Neutrophil (primary cell): Measurements from ENCODE around the gene LIPM.

Experiments used
- H3K27ac ChIP-seq: fragments of 200-600 bp; sonication (generic); 2 replicates; pipeline ENCODE4 v1.5.1; 2016; ENCODE audit warnings: mild to moderate bottlenecking, moderate library complexity
- H3K27me3 ChIP-seq: fragments of 200-600 bp; sonication (generic); 2 replicates; pipeline ENCODE4 v1.6.0; 2016; ENCODE audit warnings: mild to moderate bottlenecking
- H3K36me3 ChIP-seq: fragments of 200-600 bp; sonication (generic); 2 replicates; pipeline ENCODE4 v1.5.1; 2017
- H3K4me1 ChIP-seq, 2 experiments: fragments of 200-600 bp in 1 of 2; sonication (generic) in 1 of 2; 1 replicate in 1 of 2; 2 replicates in 1 of 2; pipeline versions ENCODE4 v1.5.1 to v1.6.1; 2013 to 2016; ENCODE audit warnings: low read depth in 1 of 2, low read length in 1 of 2, mild to moderate bottlenecking in 1 of 2, moderate library complexity in 1 of 2; ENCODE audit not compliant: control insufficient read depth in 1 of 2, insufficient read depth in 1 of 2
- H3K4me3 ChIP-seq, 2 experiments: fragments of 200-600 bp in 1 of 2; sonication (generic) in 1 of 2; 1 replicate in 1 of 2; 2 replicates in 1 of 2; pipeline ENCODE4 v1.5.1; 2013 to 2016; ENCODE audit warnings: low read depth in 1 of 2, low read length in 1 of 2, mild to moderate bottlenecking in 1 of 2, moderate library complexity in 1 of 2
- H3K9me3 ChIP-seq: fragments of 200-600 bp; sonication (generic); 2 replicates; pipeline ENCODE4 v1.5.1; 2016
- TF ChIP-seq, protein P1 (sequence below): fragments of 200-600 bp; sonication (generic); IDR thresholded peaks from 2 replicates; pipeline ENCODE4 v1.5.1; 2016; ENCODE audit warnings: antibody characterized with exemption

LIPM gene

GRCh38 chr10:88827671-88828070 is 25.1 kb downstream of the LIPM start:
- Histone ChIP-seq H3K27me3 (no peaks in the 10 kb centered on the region), H3K27ac (no peak overlapping the region), H3K9me3 (no peaks in the 10 kb centered on the region), H3K36me3 (peaks cover 87% of the 10 kb centered on the region), H3K4me1 (peaks cover 11 to 12% of the 10 kb centered on the region in 2 experiments), H3K4me3 (no peak overlapping the region)
- TF ChIP-seq, protein P1, sequence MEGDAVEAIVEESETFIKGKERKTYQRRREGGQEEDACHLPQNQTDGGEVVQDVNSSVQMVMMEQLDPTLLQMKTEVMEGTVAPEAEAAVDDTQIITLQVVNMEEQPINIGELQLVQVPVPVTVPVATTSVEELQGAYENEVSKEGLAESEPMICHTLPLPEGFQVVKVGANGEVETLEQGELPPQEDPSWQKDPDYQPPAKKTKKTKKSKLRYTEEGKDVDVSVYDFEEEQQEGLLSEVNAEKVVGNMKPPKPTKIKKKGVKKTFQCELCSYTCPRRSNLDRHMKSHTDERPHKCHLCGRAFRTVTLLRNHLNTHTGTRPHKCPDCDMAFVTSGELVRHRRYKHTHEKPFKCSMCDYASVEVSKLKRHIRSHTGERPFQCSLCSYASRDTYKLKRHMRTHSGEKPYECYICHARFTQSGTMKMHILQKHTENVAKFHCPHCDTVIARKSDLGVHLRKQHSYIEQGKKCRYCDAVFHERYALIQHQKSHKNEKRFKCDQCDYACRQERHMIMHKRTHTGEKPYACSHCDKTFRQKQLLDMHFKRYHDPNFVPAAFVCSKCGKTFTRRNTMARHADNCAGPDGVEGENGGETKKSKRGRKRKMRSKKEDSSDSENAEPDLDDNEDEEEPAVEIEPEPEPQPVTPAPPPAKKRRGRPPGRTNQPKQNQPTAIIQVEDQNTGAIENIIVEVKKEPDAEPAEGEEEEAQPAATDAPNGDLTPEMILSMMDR = no peak

- Histone ChIP-seq H3K36me3 (peaks cover 81% of the 10 kb centered on the region), H3K27me3 (no peaks in the 10 kb centered on the region), H3K27ac (no peak overlapping the region), H3K4me1 (peaks cover 18% of the 10 kb centered on the region in 2 experiments), H3K4me3 (no peak overlapping the region), H3K9me3 (no peaks in the 10 kb centered on the region)
- TF ChIP-seq, protein P1 = no peak
Observed at GRCh38 chr10:88828310-88828709, 25.8 kb downstream of the LIPM start.

DNA sequence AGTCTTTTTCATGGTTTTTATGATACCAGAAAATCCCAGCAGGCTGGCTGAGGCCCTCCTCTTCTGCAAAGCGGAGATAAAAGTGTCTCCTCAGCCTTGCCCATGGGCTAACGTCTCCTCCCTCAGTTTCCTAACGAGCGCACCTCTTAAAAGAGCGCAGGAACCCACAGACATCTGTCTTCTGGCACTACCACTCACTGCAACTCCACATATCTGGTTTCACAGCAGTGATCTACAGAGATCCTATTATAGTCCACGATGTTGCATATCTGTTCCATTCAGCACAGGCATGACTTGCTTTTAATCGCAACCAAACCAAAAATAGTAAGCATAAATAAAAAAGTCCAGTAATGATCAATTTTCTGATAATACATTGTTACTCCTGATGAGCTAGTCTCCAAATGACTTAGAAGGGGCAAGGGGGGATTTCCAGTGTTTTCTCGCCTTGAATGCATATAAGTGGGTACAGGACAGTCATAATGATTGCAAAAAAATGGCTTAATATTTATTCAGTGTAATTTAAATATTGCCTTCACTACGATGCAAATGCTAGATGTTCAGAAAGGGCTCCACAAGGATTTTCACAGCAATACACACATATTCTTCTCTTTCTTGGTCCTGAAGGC is 28.2 kb downstream of the LIPM start:
- Histone ChIP-seq H3K36me3 (peaks cover 61% of the 10 kb centered on the region), H3K4me3 (no peak overlapping the region), H3K9me3 (no peaks in the 10 kb centered on the region), H3K27me3 (no peaks in the 10 kb centered on the region), H3K27ac (peak overlapping the region; percentile 30), H3K4me1 (peaks cover 42 to 43% of the 10 kb centered on the region in 2 experiments)
- TF ChIP-seq, protein P1 = no peak

DNA sequence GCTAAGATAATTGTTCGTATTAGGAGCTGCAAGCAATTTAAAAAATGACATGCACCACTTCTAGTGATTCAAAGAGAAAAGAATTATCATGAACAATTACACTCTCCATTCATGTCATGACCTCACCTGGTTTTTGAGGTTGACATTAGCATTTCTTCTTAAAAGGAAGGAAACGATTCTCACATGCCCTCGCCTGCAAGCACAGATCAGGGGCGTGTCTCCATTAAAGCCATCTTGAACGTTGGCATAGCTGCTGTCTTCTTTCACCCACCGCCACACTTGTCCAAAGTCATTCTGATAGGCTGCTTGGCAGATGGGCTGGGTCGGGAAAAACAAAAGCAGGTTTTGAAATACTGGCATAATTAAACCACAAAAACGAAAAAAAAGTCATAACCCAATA is 29.2 kb downstream of the LIPM start:
- H3K9me3 ChIP-seq = no peaks in the 10 kb centered on the region
- H3K27ac ChIP-seq = peak overlapping the region; percentile 88
- peaks cover 52% of the 10 kb centered on the region in 2 experiments for H3K4me1 ChIP-seq
- H3K36me3 ChIP-seq = peaks cover 52% of the 10 kb centered on the region
- H3K27me3 ChIP-seq = no peaks in the 10 kb centered on the region
- TF ChIP-seq, protein P1 = no peak
- H3K4me3 ChIP-seq = no peak overlapping the region

- Histone ChIP-seq H3K9me3 (no peaks in the 10 kb centered on the region), H3K4me3 (no peak overlapping the region), H3K4me1 (peaks cover 58 to 59% of the 10 kb centered on the region in 2 experiments), H3K36me3 (peaks cover 45% of the 10 kb centered on the region), H3K27ac (peak overlapping the region; percentile 88), H3K27me3 (no peaks in the 10 kb centered on the region)
- TF ChIP-seq, protein P1 = no peak
Observed at GRCh38 chr10:88832376-88832775, 29.8 kb downstream of the LIPM start.
